Keratinocyte (primary cell): ENCODE data around the gene ATP8B1. TPM values are rescaled to one million over a fixed set of nuclear protein-coding genes. Genes with fewer than 3 reads are reported as not detected.

Source experiments
- DNase-seq: peaks from one replicate; pipeline ENCODE4 v3.0.0-alpha.2; 2011; ENCODE audit warnings: low read depth, missing footprints, low spot score
- FAIRE-seq: peaks from 2 replicates; lab custom pipeline; 2011; peaks lifted over from hg19 to GRCh38; lab: Jason Lieb, UNC
- H2AFZ ChIP-seq: 2 replicates; pipeline ENCODE4 v1.6.0; 2012; ENCODE audit warnings: low read length, control low read depth, inconsistent platforms; ENCODE audit not compliant: control insufficient read depth
- H3K27ac ChIP-seq: 2 replicates; pipeline ENCODE4 v1.5.1; 2011; ENCODE audit warnings: low read length; ENCODE audit not compliant: control insufficient read depth, insufficient read depth
- H3K27me3 ChIP-seq: 3 replicates; pipeline ENCODE4 v1.6.0; 2011; ENCODE audit warnings: low read length; ENCODE audit not compliant: control insufficient read depth, insufficient read depth; ENCODE audit errors: extremely low read depth
- H3K36me3 ChIP-seq, 2 experiments: 2 replicates in 1 of 2; 3 replicates in 1 of 2; pipeline ENCODE4 v1.5.1; 2011; ENCODE audit warnings: low read length in 2 of 2, mild to moderate bottlenecking in 1 of 2; ENCODE audit not compliant: control insufficient read depth in 2 of 2, insufficient read depth in 2 of 2; ENCODE audit errors: extremely low read depth in 1 of 2
- H3K4me1 ChIP-seq: 3 replicates; pipeline ENCODE4 v1.5.1; 2011; ENCODE audit warnings: low read length; ENCODE audit not compliant: control insufficient read depth, insufficient read depth; ENCODE audit errors: extremely low read depth
- H3K4me2 ChIP-seq: 3 replicates; pipeline ENCODE4 v1.6.0; 2011; ENCODE audit warnings: low read depth, low read length; ENCODE audit not compliant: control insufficient read depth, insufficient read depth; ENCODE audit errors: extremely low read depth
- H3K4me3 ChIP-seq, 3 experiments: fragments of 200-600 bp in 1 of 3; sonication (generic) in 1 of 3; 2 replicates in 2 of 3; 3 replicates in 1 of 3; pipeline ENCODE4 v1.5.1; 2011 to 2016; ENCODE audit warnings: low read length in 3 of 3, mild to moderate bottlenecking in 3 of 3, control low read depth in 2 of 3, inconsistent platforms in 1 of 3, low read depth in 1 of 3, mixed read lengths in 1 of 3, mixed run types in 1 of 3, moderate library complexity in 1 of 3; ENCODE audit not compliant: control insufficient read depth in 2 of 3, insufficient read depth in 2 of 3; ENCODE audit errors: extremely low read depth in 1 of 3
- H3K79me2 ChIP-seq: 2 replicates; pipeline ENCODE4 v1.6.0; 2012; ENCODE audit warnings: low read length; ENCODE audit not compliant: control insufficient read depth, insufficient read depth
- H3K9ac ChIP-seq: 3 replicates; pipeline ENCODE4 v1.6.0; 2011; ENCODE audit warnings: low read length; ENCODE audit not compliant: control insufficient read depth, insufficient read depth; ENCODE audit errors: extremely low read depth
- H3K9me1 ChIP-seq: 3 replicates; pipeline ENCODE4 v1.6.0; 2011; ENCODE audit warnings: low read length; ENCODE audit not compliant: control insufficient read depth, insufficient read depth; ENCODE audit errors: extremely low read depth
- H3K9me3 ChIP-seq: 2 replicates; pipeline ENCODE4 v1.5.1; 2012; ENCODE audit warnings: low read depth, low read length; ENCODE audit not compliant: control insufficient read depth
- H4K20me1 ChIP-seq: 3 replicates; pipeline ENCODE4 v1.6.0; 2011; ENCODE audit warnings: low read length; ENCODE audit not compliant: control insufficient read depth, insufficient read depth; ENCODE audit errors: extremely low read depth
- EZH2 ChIP-seq: IDR thresholded peaks from one replicate; pipeline ENCODE4 v1.6.1; 2012; ENCODE audit warnings: inconsistent platforms, mild to moderate bottlenecking, low read length, moderate library complexity
- dilution Hi-C: fragments of 300-500 bp; cut with MboI; formaldehyde crosslinking; loops from one replicate; pipeline ENCODE4 v1.7.0; 2020; ENCODE audit warnings: low sequenced_read_pairs; ENCODE audit not compliant: extremely low pct_ligation_motif_present
- polyA plus RNA-seq, 5 experiments: library from polyadenylated mRNA; depleted of rRNA in 3 of 5; stranded (reverse) in 3 of 5; stranded (forward) in 1 of 5; unstranded in 1 of 5; fragments of >200 nt; gene quantifications; 1 replicate in 1 of 5; 2 replicates in 3 of 5; 3 replicates in 1 of 5; pipeline versions ENCODE4 v1.2.1 to v1.2.3, GENCODE V29; 2011 to 2012; ENCODE audit warnings: missing spikeins in 2 of 5, low read depth in 1 of 5, low replicate concordance in 1 of 5
- TF ChIP-seq, protein P1 (sequence below), 3 experiments: IDR thresholded peaks in 1 of 3; conservative IDR thresholded peaks in 1 of 3; optimal IDR thresholded peaks in 1 of 3; 2 replicates in 2 of 3; 3 replicates in 1 of 3; pipeline versions ENCODE3 to v1.5.1; 2011; ENCODE audit warnings: low read length in 3 of 3, mild to moderate bottlenecking in 3 of 3, moderate library complexity in 2 of 3, control low read depth in 1 of 3, inconsistent platforms in 1 of 3; ENCODE audit not compliant: insufficient read depth in 2 of 3; ENCODE audit errors: extremely low read depth in 1 of 3

The ATP8B1 gene
- polyA plus RNA-seq, 1 donor (not counting 4 experiments of a cell fraction or from before 2014, with no cell fraction given): 20.4 TPM

DNA sequence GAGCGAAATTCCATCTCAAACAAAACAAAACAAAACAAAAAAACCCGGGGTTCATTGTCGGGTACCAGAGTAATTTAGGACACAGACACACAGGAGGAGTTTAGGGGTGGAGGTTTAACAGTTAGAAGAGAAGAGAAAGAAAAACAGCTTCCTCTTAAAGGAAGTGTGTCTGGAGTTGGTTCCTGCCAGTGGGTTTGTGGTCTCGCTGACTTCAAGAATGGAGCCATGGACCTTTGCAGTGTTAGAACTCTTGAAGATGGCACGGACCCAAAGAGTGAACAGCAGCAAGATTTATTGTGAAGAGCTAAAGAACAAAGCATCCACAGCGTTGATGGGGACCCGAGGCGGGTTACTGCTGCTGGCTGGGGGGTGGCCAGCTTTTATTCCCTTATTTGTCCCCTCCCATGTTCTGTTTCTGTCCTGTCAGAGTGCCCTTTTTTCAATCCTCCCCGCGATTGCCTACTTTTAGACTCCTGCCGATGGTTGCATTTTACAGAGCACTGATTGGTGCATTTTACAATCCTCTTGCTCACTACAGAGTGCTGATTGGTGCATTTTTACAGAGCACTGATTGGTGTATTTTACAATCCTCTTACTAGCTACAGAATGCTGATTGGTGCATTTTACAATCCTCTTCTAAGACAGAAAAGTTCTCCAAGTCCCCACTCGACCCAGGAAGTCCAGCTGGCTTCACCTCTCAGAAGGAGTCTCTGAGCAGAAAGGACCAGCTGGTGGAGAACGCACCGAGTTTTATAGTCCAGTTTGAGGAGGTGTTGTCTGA, 28.7 kb upstream of the ATP8B1 start:
- Histone ChIP-seq H3K27me3 (no peaks in the 10 kb centered on the region), H3K9me3 (no peaks in the 10 kb centered on the region)

GRCh38 chr18:57827646-57828045, 24.5 kb upstream of the ATP8B1 start:
- Histone ChIP-seq H3K27ac (no peak overlapping the region), H3K27me3 (no peaks in the 10 kb centered on the region), H3K4me2 (no peak overlapping the region), H3K36me3 (no peaks in the 10 kb centered on the region), H2AFZ (no peak overlapping the region), H3K9me3 (no peaks in the 10 kb centered on the region), H3K9ac (no peak overlapping the region), H3K79me2 (no peaks in the 10 kb centered on the region), H3K9me1 (no peaks in the 10 kb centered on the region), H3K4me3 (no peak overlapping the region), H3K4me1 (no peaks in the 10 kb centered on the region), H4K20me1 (no peaks in the 10 kb centered on the region)
- dilution Hi-C loops: no loop called here
- FAIRE-seq: no peak
- TF ChIP-seq, protein P1, sequence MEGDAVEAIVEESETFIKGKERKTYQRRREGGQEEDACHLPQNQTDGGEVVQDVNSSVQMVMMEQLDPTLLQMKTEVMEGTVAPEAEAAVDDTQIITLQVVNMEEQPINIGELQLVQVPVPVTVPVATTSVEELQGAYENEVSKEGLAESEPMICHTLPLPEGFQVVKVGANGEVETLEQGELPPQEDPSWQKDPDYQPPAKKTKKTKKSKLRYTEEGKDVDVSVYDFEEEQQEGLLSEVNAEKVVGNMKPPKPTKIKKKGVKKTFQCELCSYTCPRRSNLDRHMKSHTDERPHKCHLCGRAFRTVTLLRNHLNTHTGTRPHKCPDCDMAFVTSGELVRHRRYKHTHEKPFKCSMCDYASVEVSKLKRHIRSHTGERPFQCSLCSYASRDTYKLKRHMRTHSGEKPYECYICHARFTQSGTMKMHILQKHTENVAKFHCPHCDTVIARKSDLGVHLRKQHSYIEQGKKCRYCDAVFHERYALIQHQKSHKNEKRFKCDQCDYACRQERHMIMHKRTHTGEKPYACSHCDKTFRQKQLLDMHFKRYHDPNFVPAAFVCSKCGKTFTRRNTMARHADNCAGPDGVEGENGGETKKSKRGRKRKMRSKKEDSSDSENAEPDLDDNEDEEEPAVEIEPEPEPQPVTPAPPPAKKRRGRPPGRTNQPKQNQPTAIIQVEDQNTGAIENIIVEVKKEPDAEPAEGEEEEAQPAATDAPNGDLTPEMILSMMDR (optimal IDR thresholded peaks at IDR 0.05 in 1 of 3, IDR thresholded peaks at IDR 0.05 in 1 of 3, conservative IDR thresholded peaks at IDR 0.05 in 1 of 3; ENCODE audit: extremely low read depth in 1 of 3, insufficient read depth in 2 of 3, low read length in 3 of 3): no peak
- no peak for TF ChIP-seq EZH2
- DNase-seq: no peak

More for the DNA sequence above, 28.7 kb upstream of the ATP8B1 start:
- H3K4me3 ChIP-seq: no peak overlapping the region
- no peak for FAIRE-seq
- H3K9ac ChIP-seq: no peak overlapping the region
- no peaks in the 10 kb centered on the region for H3K9me1 ChIP-seq
- no peak overlapping the region for H2AFZ ChIP-seq
- dilution Hi-C loops: no loop called here
- no peaks in the 10 kb centered on the region for H3K36me3 ChIP-seq
- TF ChIP-seq EZH2: no peak
- TF ChIP-seq, protein P1 (optimal IDR thresholded peaks at IDR 0.05 in 1 of 3, IDR thresholded peaks at IDR 0.05 in 1 of 3, conservative IDR thresholded peaks at IDR 0.05 in 1 of 3; ENCODE audit: extremely low read depth in 1 of 3, insufficient read depth in 2 of 3, low read length in 3 of 3): no peak
- no peak overlapping the region for H3K27ac ChIP-seq
- no peaks in the 10 kb centered on the region for H3K4me1 ChIP-seq
- no peaks in the 10 kb centered on the region for H3K79me2 ChIP-seq
- no peaks in the 10 kb centered on the region for H4K20me1 ChIP-seq
- no peak overlapping the region for H3K4me2 ChIP-seq
- no peak for DNase-seq
